Muscle of back (tissue), 11 donors: Measurements from ENCODE around the gene RILPL2. TPM values are rescaled to one million over a fixed set of nuclear protein-coding genes. Genes with fewer than 3 reads are reported as not detected.
"Not testable (repeated sequence)": the region's sequence is repeated elsewhere in the genome, so short reads cannot be mapped to it uniquely, and the experiment has no call there.

ENCODE experiments used
- DNase-seq, 3 donors: peaks; one replicate each; pipeline versions ENCODE4 v3.0.0 to v3.0.0-alpha.2; 2013
- polyA plus RNA-seq, 10 donors: library from polyadenylated mRNA; unstranded; fragments of 120-200 nt; gene quantifications; one replicate each; pipeline ENCODE4 v1.2.1, GENCODE V29; 2013; ENCODE audit not compliant: insufficient read length in 10 of 10

Gene RILPL2
- polyA plus RNA-seq, 10 donors: 1.1 to 2.1 (median 1.5) TPM

DNA sequence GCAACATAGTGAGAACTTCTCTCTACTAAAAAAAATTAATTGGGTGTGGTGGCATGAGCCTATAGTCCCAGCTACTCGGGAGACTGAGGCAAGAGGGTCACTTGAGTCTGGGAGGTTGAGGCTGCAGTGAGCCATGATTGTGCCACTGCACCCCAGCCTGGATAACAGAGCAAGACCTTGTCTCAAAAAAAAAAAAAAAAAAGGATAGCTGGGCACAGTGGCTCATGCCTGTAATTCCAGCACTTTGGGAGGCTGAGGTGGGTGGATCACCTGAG lies 15.7 kb upstream of the RILPL2 start:
- DNase-seq: not testable (repeated sequence)

DNA sequence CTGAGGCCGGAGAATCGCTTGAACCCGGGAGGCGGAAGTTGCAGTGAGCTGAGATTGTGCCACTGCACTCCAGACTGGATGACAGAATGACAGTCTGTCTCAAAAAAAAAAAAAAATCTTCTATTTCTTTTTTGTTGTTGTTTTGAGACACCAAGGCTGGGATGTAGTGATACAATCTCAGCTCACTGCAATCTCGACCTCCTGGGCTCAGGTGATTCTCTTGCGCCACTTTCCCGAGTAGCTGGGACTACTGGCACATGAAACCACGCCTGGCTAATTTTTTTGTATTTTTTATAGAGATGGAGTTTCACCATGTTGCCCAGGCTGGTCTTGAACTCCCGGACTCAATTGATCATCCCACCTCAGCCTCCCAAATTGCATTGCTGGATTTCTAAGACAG lies 14.2 kb upstream of the RILPL2 start:
- DNase-seq: no peak

DNA sequence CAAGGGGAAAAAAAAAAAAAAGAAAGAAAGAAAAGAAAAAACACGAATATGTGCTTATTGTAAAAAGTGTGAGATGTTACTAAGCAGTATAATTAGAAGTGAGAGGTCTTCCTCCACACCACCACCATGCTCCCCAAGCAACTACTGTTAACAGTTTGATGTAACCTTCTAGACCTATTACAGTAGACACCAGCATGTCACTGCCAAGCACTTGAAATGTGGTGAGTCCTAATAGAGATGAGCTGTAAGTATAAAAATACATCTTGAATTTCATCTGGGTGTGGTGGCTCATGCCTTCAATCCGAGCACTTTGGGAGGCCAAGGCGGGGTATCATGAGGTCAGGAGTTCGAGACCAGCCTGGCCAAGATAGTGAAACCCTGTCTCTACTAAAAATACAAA lies 13.4 kb upstream of the RILPL2 start:
- DNase-seq: no peak

DNA sequence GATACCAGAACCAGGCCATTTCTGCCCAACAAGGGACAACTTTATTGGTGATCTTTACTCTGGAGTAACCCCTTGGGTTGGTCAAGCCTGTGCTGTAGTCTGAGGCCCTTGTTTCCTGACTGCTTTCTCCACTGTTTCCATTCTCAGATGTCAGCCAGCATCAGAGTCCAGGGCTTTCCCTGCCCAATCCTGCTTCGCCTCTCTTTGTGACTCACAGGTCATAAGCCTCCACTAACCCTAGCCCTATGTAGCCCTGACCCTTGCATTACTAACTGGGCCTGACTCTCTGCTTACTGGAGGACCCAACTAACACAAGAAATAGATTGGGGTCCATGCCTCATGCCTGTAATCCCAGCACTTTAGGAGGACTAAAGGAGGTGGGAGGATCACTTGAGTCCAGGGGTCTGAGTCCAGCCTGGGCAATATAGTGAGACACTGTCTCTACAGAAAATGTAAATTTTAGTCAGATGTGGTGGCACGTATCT lies 12.8 kb upstream of the RILPL2 start:
- no peak for DNase-seq

DNA sequence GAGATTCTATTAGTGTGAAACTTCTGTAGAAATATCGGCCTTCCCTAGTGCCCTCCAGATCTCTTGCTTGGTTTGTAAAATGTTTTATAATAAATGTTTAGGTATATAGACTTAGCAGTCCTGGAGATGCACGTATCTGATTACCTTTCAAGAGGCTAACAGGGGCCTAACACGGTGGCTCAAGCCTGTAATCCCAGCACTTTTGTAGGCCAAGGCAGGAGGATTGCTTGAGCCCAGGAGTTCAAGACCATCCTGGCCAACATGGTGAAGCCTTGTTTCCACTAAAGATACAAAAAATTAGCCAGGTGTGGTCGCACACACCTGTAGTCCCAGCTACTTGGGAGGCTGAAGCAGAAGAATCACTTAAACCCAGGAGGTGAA lies 9.8 kb upstream of the RILPL2 start:
- no peak for DNase-seq

DNA sequence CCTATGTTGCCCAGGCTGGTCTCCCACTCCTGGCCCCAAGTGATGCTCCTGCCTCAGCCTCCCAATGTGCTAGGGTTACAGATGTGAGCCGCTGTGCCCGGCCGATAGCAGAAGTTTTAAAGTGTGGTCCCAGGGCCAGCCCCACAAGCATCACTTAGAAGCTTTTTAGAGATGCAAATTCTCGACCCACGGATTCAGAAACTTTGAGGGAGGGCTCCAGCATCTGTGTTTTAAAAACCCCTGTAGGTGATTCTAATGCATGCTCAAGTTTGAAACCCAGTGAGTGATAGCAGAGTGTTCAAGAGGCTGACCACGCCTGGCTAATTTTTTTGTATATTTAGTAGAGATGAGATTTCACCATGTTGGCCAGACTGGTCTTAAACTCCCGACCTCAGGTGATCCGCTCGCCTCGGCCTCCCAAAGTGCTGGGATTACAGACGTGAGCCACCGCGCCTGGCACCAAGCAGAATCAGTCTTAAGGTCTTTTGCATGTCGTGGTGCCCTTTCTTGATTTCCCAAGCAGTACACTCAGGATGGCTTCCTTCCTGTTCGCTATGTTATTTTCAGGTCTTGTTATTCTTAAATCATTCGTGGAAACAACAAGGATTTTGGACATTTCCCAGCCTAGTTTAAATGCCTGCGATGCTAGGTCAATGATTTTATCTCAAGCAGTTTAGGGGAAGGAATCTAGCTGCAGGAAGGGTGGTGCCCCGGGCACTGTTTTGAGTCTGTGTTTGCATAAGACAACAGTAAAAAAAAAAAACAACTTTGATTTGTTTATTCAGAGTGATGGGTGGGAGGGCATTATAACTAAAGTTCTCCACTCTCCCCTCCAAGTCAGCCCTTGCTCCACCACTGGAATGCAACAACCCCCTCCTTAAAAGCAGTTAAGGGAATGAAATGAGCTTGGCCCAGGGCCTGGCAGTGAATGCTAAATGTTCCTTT lies 9.2 kb upstream of the RILPL2 start:
- peak in 1 of 3 donors; percentile 30 for DNase-seq

DNA sequence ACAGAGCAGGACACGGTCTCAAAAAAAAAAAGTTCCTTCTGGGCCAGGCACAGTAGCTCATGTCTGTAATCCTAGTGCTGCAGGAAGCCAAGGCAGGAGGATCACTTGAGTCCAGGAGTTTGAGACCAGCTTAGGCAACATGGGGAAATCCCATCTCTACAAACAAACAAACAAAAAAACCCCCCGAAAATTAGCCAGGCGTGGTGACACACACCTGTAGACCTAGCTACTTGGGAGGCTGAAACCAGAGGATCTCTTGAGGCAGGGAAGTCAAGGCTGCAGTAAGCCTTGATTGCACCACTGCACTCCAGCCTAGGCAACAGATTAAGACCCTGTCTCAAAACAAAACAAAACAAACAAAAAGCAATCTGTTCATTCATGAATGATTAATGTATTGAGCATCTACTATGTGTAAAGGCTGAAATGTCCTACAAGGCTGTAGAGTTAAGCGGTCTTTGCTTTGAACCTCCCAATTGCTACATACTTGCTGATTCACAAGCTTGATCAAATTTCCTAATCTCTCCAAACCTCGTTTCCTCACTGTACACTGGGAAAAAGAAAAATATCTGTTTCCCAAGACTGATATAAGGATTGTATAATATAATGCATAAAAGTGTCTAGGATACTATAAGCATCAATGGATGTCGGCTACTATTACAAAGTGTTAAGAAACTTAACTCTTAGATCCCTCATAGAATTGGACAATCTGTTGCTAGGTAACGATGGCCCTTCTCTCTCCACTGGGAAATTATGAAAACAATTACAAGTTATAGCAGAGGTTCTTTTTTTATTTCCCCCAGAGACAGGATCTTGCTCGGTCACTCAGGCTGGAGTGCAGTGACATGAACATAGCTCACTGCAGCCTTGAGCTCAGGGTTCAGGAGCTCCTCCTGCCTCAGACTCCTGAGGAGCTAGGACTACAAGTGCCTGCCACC lies 7.9 kb upstream of the RILPL2 start:
- no peak for DNase-seq

DNA sequence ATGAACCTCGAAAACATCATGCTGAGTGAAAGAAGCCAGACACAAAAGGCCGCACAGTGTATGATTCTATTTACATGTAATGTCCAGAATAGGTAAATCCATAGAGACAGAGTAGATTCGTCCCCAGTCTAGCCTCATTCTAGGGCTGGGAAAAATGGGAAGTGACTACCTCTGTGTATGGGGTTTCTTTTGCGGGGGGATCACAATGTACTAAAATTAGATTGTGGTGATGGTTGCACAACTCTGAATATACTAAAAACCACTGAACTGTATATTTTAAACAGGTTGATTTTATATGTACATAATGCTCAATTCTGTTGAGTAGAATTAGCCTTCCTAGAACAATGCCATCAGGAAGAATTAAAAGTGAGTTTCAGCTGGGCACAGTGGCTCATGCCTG lies 6.3 kb upstream of the RILPL2 start:
- DNase-seq: no peak

DNA sequence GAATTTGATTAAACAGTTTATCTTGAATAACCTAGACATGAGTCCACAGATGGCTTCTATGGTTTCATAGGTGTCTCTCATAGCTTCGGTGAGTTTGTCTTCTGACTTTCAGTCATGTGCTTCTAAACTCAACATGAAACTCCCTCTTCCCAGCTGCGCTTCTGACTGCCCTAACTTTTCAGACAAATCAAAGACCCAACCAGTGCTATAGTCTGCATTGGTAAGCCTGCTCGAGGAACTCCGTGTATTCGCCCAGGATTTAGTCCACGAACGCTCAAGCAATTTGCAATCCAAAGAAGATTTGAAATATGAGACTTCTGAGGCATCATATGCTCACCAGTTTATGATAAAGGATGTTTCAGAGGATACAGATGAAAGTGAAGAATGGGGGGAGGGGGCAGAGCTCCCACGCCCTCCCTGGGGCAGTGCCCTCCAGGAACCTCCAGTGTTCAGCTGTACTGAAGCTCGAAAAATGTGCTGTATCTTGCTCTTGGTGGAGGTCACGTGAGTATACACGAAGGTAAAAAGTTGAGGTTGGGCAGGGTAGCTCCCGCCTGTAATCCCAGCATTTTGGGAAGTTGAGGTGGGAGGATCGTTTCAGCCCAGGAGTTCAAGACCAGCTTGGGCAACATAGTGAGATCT lies 5.2 kb upstream of the RILPL2 start:
- DNase-seq: no peak

DNA sequence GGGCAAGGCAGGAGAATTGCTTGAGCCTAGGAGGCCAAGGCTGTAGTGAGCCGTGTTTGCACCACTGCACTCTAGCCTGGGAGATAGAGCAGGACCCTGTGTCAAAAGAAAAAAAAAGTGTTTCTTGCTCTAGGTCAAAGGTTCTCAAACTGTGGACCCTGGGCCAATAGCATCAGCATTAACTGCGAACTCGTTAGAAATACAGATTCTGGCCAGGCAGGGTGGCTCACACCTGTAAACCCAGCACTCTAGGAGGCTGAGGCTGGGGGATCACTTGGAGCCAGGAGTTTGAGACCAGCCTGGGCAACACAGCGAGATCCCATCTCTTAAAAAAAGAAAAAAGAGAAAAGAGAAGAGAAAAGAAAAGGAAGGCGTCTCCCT lies 858 bp downstream of the RILPL2 start:
- DNase-seq: no peak

DNA sequence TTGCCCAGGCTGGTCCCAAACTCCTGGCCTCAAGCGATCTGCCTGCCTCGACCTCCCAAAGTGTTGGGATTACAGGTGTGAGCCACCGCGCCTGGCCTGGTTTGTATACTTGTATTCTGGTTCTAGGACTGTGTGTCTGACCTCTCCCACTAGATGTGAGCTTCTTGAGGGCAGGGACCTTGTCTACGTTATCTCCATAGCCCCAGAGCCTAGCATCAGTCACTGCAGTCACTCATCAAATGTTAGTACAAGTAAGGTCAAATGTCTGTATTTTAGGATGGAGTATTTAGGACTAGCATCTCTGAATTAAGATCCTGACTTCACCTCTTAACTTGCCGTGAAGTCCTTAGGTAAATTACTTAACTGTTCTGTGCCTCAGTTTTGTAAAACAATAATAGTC lies 2.9 kb downstream of the RILPL2 start:
- no peak for DNase-seq

DNA sequence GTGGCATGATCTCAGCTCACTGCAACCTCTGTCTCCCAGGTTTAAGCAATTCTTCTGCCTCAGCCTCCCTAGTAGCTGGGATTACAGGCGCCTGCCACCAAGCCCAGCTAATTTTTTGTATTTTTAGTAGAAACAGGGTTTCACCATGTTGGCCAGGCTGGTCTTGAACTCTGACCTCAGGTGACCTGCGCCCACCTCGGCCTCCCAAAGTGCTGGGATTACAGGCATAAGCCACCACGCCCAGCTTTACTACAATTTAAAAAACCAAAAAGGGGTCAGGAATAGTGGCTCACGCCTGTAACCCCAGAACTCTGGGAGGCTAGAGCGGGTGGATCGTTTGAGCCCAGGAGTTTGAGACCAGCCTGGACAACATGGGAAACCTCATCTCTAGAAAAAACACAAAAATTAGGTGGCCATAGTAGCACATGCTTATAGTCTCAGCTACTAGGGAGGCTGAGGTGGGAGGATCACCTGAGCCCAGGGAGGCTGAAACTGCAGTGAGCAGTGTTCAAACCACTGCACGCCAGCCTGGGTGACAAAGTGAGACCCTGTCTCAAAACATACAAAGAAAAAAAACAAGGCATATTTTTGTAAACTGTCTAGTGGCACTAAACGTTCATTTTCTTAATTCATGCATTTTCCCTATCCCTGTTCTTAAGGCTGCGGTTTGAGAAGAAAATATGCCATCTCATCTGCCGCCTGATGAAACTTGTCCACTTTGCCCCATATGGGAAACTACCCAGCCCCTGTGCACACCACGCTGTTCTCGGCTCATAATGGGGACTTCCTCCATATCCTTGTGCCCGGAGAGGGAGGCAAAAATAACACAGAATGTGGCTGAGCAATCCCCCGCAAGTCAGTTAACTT lies 4.3 kb downstream of the RILPL2 start:
- not testable (repeated sequence) for DNase-seq

DNA sequence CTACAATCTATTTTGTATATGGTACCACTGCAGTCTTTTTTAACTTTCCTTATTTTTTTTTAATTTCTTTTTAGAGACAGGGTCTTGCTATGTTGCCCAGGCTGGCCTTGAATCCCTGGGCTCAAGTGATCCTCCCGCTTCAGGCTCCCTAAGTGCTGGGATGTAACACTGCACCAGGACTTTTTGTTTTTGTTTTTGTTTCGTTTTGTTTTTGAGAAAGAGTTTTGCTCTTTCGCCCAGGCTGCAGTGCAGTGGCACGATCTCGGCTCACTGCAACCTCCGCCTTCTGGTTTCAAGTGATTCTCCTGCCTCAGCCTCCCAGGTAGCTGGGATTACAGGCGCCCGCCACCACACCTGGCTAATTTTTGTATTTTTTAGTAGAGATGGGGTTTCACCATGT lies 7.4 kb downstream of the RILPL2 start:
- DNase-seq: not testable (repeated sequence)

DNA sequence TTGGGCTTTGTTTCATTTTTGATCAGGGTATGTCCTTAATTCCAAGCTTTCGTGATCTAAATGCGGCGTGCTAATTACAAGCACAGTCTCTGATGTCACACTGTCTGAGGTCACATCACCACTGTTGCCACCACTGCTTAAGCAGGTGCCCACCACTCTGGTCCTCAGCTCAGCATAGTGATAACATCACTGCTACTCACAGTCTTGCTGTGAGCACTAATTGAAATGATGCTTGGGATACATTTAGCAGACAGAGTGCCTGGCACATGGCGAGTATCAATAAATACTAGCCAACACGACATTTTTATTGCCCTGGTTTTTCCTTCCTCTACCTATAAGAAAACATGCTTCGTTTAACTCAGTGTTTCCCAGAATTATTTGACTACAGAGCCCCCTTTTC lies 7.9 kb downstream of the RILPL2 start:
- no peak for DNase-seq

DNA sequence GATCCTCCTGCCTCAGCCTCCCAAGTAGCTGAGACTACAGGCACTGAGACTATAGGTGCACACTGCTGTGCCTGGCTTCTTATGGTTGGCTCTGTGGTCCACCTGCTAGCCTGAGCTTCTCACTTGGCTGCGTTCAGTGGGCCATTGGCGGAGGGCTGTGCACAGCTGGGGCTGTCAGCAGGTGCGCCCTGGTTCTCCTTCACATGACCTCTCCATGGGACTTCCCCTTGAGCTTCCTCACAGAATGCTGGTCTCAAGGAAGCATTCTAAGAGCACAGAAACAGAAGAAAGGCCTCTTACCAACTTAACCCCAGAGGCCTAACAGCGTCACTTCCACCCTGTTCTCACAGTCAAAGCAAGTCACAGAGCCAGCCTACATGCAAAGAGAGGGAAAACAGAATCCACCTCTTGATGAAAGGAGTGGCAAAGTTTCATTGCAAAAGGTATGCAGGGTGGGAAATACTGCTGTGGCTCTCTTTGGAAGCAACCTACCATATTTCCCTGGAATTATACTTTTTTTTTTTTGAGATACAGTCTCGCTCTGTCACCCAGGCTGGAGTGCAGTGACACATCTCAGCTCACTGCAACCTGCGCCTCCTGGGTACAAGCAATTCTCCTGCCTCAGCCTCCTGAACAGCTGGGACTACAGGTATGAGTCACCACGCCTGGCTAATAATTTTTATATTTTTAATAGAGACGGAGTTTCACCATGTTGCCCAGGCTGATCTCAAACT lies 9.3 kb downstream of the RILPL2 start:
- no peak for DNase-seq

DNA sequence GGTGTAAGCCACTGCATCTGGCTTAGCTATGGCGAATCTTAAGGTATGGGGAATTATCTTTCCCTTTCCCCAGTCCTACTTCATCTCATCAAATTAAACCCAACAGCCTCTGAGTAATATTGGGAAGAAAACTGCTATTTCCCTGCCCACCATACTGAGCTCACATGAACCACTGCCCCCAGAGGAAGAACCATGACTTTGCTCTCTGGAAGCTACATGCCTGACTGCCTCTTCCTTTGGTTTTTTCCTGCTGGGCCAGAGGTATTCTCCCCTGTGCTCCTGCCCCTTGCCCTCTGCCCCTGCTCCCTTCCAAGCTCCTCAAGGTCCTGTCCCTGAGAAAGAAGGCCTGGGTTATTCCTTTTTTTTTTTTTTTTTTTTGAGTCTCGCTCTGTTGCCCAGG lies 15.2 kb downstream of the RILPL2 start:
- DNase-seq: no peak

DNA sequence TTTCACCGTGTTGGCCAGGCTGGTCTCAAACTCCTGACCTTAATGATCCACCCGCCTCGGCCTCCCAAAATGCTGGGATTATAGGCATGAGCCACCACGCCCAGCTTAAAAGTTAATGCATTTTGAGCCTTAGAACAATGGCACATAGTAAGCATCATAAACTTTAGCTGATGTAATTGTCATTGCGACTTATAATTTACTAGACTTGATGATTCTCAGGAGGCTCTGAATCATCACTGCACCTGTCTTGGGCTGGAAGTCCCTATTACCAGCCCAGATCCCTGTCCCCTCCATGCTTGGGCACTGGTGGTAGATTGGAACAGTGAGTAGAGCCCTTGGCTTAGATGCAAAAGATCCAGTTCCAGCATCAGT lies 26.5 kb downstream of the RILPL2 start:
- no peak for DNase-seq

DNA sequence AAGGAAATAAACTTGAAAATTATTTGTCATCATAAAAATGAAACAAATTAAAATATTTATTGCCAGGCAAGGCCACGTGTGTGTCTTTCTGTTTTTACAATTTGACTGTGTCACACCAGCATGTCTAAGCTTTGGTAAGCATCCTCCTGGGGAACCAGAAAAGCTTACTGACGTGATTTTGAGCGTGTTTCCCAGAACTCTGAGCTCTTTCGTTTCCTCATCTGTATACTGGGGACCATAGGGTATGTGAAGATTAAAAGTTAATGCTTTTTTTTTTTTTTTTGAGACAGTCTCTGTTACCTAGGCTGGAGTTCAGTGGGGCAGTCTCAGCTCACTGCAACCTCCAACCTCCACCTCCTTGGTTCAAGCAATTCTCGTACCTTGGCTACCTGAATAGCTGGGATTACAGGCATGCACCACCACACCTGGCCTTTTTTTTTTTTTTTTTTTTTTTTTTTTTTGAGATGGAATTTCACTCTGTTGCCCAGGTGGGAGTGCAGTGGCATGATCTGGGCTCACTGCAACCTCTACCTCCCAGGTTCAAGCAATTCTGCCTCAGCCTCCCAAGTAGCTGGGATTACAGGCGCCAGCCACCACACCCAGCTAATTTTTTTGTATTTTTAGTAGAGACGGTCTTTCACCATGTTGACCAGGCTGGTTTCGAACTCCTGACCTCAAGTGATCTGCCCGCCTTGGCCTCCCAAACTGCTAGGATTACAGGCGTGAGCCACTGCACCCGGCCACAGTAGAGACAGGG lies 27.0 kb downstream of the RILPL2 start:
- DNase-seq: not testable (repeated sequence)

DNA sequence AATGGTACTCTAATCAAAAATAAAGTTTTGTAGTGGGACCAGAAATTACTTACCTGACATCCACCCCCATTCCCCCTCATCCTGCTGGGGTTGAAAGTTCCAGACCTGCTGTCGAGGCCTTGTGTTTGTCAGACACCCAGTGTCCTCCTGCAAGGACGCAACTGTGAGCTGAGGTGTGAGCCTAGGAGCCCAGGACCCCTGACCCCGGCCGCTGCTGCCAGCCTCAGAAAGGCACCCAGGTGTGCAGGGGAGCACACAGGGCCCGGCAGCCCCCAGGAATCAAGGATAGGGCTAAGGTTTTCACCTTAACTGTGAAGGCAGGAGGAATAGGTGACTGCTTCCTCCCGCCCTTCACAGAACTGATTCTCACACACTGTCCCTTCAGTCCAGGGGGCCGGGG lies 27.9 kb downstream of the RILPL2 start:
- DNase-seq: not testable (repeated sequence)

DNA sequence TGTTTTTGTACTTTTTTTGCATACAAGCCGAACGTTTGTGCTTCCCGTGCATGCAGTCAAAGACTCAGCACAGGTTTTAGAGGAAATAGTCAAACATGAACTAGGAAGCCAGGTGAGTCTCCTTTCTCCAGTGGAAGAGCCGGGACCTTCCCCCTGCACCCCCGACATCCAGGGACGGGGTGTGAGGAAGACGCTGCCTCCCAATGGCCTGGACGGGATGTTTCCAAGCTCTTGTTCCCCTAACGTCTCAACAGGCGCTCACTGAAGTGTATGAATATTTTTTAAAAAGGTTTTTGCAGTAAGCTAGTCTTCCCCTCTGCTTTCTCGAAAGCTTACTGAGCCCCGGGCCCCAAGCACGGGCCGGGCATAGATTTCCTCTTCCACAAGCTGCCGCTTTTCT lies 28.6 kb downstream of the RILPL2 start:
- DNase-seq: not testable (repeated sequence)
